Central memory CD8-positive, alpha-beta T cell (primary cell): ENCODE measurements around the gene MAML3.

Source experiments
- ATAC-seq: fragments of 150-1000 bp; cut with Tn5 transposase; replicated peaks from 2 replicates; pipeline ENCODE4 v1.10.0; 2022; ENCODE audit warnings: mild to moderate bottlenecking, moderate FRiP score, moderate number of reproducible peaks; ENCODE audit not compliant: poor library complexity, severe bottlenecking; ENCODE audit errors: extremely low read depth
- DNase-seq, 2 donors: peaks; one replicate each; pipeline ENCODE4 v3.0.0; 2021; ENCODE audit warnings: low spot score in 2 of 2
- H3K27ac Mint-ChIP-seq: one replicate; pipeline ENCODE4 v1.8.0; 2022; ENCODE audit warnings: low read depth, mild to moderate bottlenecking, moderate library complexity, mixed read lengths
- H3K27me3 Mint-ChIP-seq: one replicate; pipeline ENCODE4 v1.8.0; 2022; ENCODE audit warnings: mixed read lengths
- H3K36me3 Mint-ChIP-seq: one replicate; pipeline ENCODE4 v1.8.0; 2022; ENCODE audit warnings: mild to moderate bottlenecking, moderate library complexity, mixed read lengths; ENCODE audit not compliant: insufficient read depth
- H3K4me1 Mint-ChIP-seq: one replicate; pipeline ENCODE4 v1.8.0; 2022; ENCODE audit warnings: mixed read lengths
- H3K4me3 Mint-ChIP-seq: one replicate; pipeline ENCODE4 v1.8.0; 2022; ENCODE audit warnings: mild to moderate bottlenecking, moderate library complexity, mixed read lengths
- H3K9me3 Mint-ChIP-seq: one replicate; pipeline ENCODE4 v1.8.0; 2022; ENCODE audit warnings: mixed read lengths

MAML3 gene

DNA sequence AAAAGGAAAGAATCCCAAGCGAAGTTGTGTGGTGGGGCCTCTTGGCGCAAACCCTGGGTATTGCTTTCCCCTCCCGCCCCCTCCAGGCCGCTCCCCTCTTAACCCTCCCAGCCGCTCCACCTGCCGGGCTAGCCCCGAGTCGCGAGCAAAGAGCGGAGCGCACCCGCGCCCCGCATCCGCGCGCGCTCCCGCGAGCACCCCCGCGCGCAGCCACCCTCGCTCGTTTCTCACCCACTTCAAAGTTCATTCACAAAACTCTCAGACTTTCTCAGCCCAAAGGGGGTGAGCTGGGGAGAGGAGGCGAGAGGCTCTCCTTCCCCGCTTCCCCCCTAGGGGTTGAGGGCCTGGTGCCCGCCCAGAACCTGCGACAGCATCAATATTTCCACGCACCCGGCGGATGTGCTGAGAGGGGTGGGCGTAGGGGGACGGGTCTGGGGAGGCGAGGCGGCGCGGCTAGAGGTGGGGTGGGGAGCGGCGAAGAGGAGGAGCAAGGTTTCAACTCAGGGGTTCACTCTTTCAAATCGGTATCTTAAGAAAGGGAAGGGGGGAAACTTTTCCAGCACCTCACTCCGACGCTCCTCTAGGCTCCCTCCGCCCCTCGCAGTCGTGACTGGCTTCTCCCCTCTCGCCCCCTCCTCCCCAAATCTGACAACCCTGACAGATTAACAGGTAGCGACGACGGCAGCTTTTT is 1.8 kb downstream of the MAML3 start:
- peak; percentile 49 for ATAC-seq
- peak overlapping the region; percentile 90 for H3K4me3 Mint-ChIP-seq
- peaks cover 34% of the 10 kb centered on the region for H3K4me1 Mint-ChIP-seq
- H3K27ac Mint-ChIP-seq = no peak overlapping the region
- peaks cover 20% of the 10 kb centered on the region for H3K36me3 Mint-ChIP-seq
- peak; percentile 64 to 68 for DNase-seq
- H3K9me3 Mint-ChIP-seq = no peaks in the 10 kb centered on the region
- H3K27me3 Mint-ChIP-seq = peaks cover 10% of the 10 kb centered on the region

DNA sequence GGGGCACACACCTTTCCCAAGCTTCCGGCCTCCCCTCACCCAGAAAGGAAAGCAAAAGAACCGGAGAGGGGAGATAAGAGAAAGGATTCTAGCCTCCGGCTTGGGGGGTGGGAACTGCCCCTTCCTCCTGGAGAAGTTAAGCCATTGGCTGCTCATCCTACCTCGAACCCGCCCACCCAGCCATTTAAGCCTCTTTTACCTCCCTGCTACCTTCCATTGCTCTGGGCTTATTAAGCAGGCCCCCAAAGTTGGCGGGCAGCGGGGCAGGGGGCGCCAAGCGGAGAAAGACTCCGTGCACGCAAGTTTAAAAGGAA is 2.3 kb downstream of the MAML3 start:
- Mint-ChIP-seq H3K9me3 (no peaks in the 10 kb centered on the region), H3K27ac (no peak overlapping the region), H3K27me3 (peaks cover 10% of the 10 kb centered on the region), H3K4me1 (peaks cover 31% of the 10 kb centered on the region), H3K4me3 (peak overlapping the region; percentile 90), H3K36me3 (peaks cover 20% of the 10 kb centered on the region)
- DNase-seq (no peak), ATAC-seq (peak; percentile 17)

DNA sequence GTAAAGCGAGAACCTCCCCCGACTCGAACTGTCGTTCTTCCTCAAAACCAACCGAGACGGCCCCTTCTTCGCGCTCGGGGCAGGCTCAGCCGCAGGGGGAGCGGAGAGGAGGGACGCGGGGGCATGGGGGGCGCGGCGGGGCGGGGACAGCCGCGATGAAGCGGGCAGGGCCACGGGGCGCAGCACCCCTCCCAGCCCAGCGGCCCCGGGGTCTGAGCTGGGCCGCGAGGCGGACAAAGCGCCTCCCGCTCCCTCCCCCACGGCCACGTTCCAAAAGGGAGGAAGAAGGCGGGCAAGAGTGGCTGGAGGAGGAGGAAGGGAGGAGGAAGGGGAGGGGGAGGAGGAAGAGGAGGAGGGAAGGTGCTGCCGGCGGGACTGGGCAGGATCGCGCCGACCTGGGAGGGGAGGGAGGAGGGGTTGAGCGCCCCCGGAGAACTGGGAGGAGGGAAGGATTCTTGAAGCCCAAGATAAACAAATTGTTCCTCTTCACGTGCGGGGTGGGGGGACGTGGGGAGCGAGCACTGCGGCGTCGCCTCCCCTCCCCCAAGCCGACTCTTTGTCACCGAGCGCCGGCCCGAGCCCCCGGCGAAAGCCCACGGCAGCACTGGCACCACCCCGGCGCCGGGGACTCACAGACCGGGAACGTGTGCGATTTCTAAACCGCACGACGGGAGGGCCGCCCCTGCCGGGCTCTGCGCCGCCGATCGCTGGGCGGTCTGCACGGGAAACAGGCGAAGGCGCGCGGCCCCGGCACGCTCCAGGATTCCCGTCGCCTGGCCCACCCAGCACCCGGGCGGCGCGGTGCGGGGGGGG is 2.9 kb downstream of the MAML3 start:
- H3K27me3 Mint-ChIP-seq = peaks cover 10% of the 10 kb centered on the region
- H3K4me3 Mint-ChIP-seq = peak overlapping the region; percentile 90
- peak; percentile 40 to 41 for DNase-seq
- H3K27ac Mint-ChIP-seq = peak overlapping the region; percentile 70
- peaks cover 27% of the 10 kb centered on the region for H3K4me1 Mint-ChIP-seq
- no peaks in the 10 kb centered on the region for H3K9me3 Mint-ChIP-seq
- peaks cover 20% of the 10 kb centered on the region for H3K36me3 Mint-ChIP-seq
- ATAC-seq = peak; percentile 34

DNA sequence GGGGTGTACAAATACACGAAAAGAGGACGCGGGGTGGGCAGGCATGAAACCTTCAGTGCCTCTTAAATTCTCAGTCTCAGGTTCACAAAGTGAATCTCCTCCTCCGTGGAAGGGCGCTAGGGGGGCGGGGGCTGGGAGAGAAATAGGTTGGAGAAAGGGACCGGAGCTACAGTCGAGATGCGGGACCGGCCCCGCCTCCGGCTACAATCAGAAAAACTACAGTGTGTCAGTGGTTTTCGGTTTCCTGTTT is 3.4 kb downstream of the MAML3 start:
- H3K9me3 Mint-ChIP-seq = no peaks in the 10 kb centered on the region
- DNase-seq = no peak
- H3K27ac Mint-ChIP-seq = peak overlapping the region; percentile 70
- ATAC-seq = no peak
- H3K36me3 Mint-ChIP-seq = peaks cover 20% of the 10 kb centered on the region
- H3K4me1 Mint-ChIP-seq = peaks cover 27% of the 10 kb centered on the region
- peak overlapping the region; percentile 90 for H3K4me3 Mint-ChIP-seq
- H3K27me3 Mint-ChIP-seq = peaks cover 10% of the 10 kb centered on the region

DNA sequence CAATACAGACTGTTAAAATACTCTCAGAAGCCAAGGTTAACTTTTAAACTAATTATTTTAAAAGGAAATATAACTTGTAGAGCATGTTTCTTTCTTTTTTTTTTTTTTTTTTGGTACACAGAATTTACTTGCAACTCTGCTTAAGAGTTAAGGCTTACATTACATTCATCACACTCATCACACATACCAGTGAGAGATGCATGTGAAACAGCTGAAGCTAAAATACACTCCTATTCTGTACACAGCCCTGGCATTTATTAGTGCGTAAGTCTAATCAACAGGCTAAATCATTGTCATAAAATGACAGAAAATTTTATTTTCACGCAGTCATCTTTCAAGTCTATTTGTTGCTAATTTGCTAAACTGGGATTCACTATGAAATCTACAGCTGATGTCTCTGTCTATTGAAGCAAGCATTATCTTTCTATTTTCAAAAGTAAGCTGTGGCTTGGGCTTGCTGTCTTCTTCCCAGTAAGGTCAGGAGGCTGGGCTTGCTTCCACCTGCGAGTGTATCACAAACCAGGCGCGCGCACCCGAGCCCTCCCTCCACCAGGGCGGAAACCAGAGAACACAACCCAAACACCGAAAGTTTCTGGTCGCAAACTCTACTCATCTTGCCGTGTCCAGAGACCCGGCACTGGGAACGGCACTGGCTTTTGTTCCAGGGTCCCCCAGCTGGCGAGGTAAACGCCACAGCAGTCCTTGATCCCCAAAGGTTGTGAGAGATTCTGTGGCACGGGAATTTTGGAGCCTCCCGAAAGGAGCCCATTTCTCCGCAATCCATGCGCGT is 3.9 kb downstream of the MAML3 start:
- ATAC-seq (peak; percentile 33), DNase-seq (peak; percentile 25 to 26)
- H3K27ac Mint-ChIP-seq = peak overlapping the region; percentile 70
- H3K27me3 Mint-ChIP-seq = peaks cover 12% of the 10 kb centered on the region
- peaks cover 20% of the 10 kb centered on the region for H3K36me3 Mint-ChIP-seq
- H3K9me3 Mint-ChIP-seq = no peaks in the 10 kb centered on the region
- H3K4me3 Mint-ChIP-seq = peak overlapping the region; percentile 90
- peaks cover 27% of the 10 kb centered on the region for H3K4me1 Mint-ChIP-seq

DNA sequence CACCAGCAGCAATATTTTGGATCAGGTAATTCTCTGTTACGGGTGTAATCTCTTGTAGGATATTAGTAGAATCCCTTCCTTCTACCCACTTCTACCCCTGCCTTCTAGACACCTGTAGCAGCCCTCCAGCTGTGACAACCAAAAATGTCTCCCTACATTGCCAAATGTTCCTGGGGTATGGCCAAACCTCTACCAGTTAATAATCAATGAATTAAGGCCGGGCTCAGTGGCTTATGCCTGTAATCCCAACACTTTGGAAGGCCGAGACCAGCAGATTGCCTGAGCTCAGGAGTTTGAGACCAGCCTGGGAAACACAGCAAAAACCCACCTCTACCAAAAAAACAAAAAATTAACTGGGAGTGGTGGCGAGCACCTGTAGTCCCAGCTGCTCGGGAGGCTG is 9.9 kb downstream of the MAML3 start:
- no peaks in the 10 kb centered on the region for H3K9me3 Mint-ChIP-seq
- H3K27ac Mint-ChIP-seq = no peak overlapping the region
- ATAC-seq = no peak
- H3K36me3 Mint-ChIP-seq = no peaks in the 10 kb centered on the region
- H3K27me3 Mint-ChIP-seq = peaks cover 19% of the 10 kb centered on the region
- H3K4me3 Mint-ChIP-seq = no peak overlapping the region
- no peak for DNase-seq
- H3K4me1 Mint-ChIP-seq = no peaks in the 10 kb centered on the region

DNA sequence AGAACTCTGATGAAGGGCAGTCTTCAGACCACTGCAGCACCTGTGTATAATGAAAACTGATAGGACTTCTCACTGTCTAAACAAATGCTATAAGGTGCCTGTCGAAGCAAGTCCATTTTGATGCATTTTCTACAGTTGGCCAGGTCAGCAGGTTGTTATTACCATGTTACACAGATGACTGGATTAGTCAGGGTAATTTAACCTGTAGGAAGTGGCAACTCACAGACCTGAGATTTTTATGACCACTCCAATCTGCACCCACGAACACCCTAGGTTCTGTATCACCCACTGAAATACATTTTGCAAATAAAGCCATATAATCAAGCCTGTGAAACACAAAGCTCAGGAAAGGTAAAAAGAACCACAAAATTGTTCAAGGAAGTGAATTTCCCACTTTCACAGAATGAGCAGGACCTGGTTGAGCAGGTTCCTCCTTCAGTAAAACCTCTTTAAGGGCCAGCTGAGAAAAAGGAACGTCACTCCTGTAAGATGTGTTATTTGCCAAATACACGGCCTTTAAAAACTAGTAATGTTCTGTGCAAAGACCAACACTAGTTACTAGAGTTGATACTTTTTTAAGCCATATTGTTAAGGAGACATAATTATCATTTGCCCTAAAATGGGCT is 12.7 kb downstream of the MAML3 start:
- Mint-ChIP-seq H3K27ac (no peak overlapping the region), H3K4me3 (no peak overlapping the region), H3K4me1 (peaks cover 5% of the 10 kb centered on the region), H3K9me3 (no peaks in the 10 kb centered on the region), H3K27me3 (peaks cover 36% of the 10 kb centered on the region), H3K36me3 (no peaks in the 10 kb centered on the region)
- no peak for DNase-seq
- ATAC-seq = no peak

DNA sequence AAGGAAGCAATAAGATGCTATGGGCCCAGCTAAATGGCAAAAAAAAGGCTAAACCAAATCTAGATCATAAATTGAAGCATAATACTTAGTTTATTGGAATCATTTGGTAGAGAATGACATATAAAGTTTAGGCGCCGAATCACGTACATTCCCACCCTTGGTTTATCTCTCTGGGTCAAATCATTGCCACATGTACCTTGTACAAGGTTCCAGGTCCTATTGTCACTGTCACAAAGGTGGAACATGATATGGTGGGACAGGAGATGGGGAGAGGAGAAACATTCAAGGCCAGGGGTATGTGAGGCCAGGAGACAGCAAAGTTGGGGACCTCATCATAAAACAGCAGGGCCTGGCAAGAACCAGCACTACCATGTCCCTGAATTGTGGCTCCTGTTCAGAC is 13.4 kb downstream of the MAML3 start:
- Mint-ChIP-seq H3K36me3 (no peaks in the 10 kb centered on the region), H3K27ac (no peak overlapping the region), H3K4me1 (peaks cover 5% of the 10 kb centered on the region), H3K4me3 (no peak overlapping the region), H3K27me3 (peaks cover 44% of the 10 kb centered on the region), H3K9me3 (no peaks in the 10 kb centered on the region)
- no peak for DNase-seq
- ATAC-seq = no peak

DNA sequence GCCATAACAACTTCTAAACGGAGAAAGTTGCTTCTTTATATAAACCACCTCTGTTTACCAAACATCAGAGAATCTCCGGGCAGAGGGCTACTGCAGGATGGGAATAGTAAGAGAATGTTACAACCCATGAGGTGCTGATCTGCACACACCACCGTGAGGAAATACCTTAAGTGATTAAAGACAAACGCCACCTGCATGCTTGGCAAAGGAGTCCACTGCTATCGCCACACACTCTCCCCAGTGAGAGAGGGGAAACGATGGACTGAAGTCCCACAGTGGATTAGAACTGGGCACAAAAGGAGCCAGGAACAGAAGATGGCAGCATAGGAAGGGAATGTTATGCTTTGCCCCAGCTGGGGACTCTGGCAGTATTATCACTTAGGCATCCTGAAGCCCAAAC is 15.6 kb downstream of the MAML3 start:
- DNase-seq (no peak), ATAC-seq (no peak)
- Mint-ChIP-seq H3K27ac (no peak overlapping the region), H3K4me1 (peaks cover 5% of the 10 kb centered on the region), H3K36me3 (no peaks in the 10 kb centered on the region), H3K27me3 (peaks cover 48% of the 10 kb centered on the region), H3K4me3 (no peak overlapping the region), H3K9me3 (no peaks in the 10 kb centered on the region)

DNA sequence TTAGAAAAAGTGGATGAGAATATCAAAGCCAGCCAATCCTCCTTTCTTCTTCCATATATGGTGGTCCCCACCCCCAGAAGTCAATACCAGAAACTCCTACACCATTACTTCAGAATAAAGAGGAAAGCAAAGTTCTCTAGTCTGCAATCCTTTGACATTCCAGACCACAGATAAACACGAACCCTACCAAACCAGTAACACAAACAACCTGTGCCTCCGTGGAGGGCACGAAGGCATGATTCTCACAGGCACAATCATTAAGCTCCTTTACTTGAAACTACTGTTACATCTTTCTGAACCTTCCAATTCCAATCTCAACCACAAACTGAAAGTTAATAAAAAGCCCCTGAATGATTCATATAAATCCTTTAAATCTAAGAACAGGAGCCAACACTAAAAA is 16.3 kb downstream of the MAML3 start:
- DNase-seq = no peak
- Mint-ChIP-seq H3K9me3 (no peaks in the 10 kb centered on the region), H3K27ac (no peak overlapping the region), H3K27me3 (peaks cover 49% of the 10 kb centered on the region), H3K4me1 (peaks cover 5% of the 10 kb centered on the region), H3K36me3 (no peaks in the 10 kb centered on the region), H3K4me3 (no peak overlapping the region)
- ATAC-seq = no peak

DNA sequence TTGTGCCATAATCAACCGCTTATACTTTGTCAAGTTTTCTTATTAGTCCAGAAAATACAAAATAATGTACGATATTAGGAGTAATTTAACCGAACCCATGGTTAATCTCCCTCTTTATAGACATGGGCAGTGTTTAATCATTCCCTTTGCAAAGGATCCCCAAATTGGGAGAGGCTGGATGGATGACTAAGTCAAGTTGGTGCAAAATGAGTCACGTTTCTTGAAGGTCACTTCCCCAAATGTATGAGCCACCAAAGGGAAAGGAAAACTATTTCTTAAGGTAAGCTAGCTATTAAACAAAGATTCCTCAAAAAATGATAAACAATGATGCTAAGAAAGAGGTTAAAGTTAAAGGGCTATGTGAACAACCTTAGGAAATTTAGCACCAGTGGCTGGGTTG is 17.5 kb downstream of the MAML3 start:
- ATAC-seq = no peak
- H3K9me3 Mint-ChIP-seq = no peaks in the 10 kb centered on the region
- DNase-seq = no peak
- H3K36me3 Mint-ChIP-seq = no peaks in the 10 kb centered on the region
- H3K4me3 Mint-ChIP-seq = no peak overlapping the region
- no peak overlapping the region for H3K27ac Mint-ChIP-seq
- peaks cover 58% of the 10 kb centered on the region for H3K27me3 Mint-ChIP-seq
- H3K4me1 Mint-ChIP-seq = peaks cover 5% of the 10 kb centered on the region

DNA sequence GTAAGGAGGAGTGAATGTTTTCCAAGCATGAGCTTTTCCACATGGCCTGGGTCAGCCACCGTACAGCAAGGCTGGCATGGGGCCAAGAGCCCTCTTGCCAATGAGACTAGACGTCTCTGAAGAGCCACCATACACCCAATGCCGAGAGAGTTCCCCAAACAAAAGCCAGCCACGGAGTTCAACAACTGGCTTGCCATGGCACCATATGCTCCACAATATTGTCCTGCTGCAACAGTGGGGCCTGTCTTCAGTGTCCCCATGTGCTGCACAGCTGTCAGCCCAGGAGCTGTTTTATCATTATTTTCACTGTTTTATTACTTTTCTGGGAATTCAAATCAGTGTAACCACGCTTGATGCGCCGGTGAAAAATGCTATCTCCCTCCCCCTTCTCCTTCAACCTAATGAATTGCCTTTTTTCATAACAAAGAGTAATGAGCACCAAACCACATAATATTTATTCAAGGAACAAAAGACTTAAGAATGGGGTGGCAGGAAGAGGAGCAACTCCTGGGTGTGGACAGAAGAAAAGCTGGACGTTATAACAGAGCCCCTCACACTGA is 18.4 kb downstream of the MAML3 start:
- ATAC-seq (no peak), DNase-seq (no peak)
- H3K4me3 Mint-ChIP-seq = no peak overlapping the region
- H3K27ac Mint-ChIP-seq = no peak overlapping the region
- H3K27me3 Mint-ChIP-seq = peaks cover 58% of the 10 kb centered on the region
- H3K36me3 Mint-ChIP-seq = no peaks in the 10 kb centered on the region
- H3K9me3 Mint-ChIP-seq = no peaks in the 10 kb centered on the region
- H3K4me1 Mint-ChIP-seq = peaks cover 5% of the 10 kb centered on the region
